Sigmoid colon (tissue), 7 donors: ENCODE data around the gene OR51B6. TPM values are rescaled to one million over a fixed set of nuclear protein-coding genes. Genes with fewer than 3 reads are reported as not detected.
"Not testable (repeated sequence)": the region's sequence is repeated elsewhere in the genome, so short reads cannot be mapped to it uniquely, and the experiment has no call there.

Experiments
- DNase-seq: peaks from one replicate; pipeline ENCODE4 v3.0.0-alpha.2; 2019
- H3K27ac ChIP-seq, 4 donors: fragments of 200-600 bp; sonication (generic); one replicate each; pipeline ENCODE4 v1.5.1; 2016 to 2019; ENCODE audit warnings: mild to moderate bottlenecking in 1 of 4
- H3K27me3 ChIP-seq, 3 donors: fragments of 200-600 bp; sonication (generic); one replicate each; pipeline ENCODE4 v1.5.1; 2019; ENCODE audit warnings: mild to moderate bottlenecking in 1 of 3
- H3K36me3 ChIP-seq, 4 donors: fragments of 200-600 bp; sonication (generic); one replicate each; pipeline ENCODE4 v1.5.1; 2016 to 2019
- H3K4me1 ChIP-seq, 4 donors: fragments of 200-600 bp; sonication (generic); one replicate each; pipeline ENCODE4 v1.5.1; 2017 to 2019
- H3K4me3 ChIP-seq, 4 donors: fragments of 200-600 bp; sonication (generic); one replicate each; pipeline ENCODE4 v1.5.1; 2017 to 2019; ENCODE audit warnings: mild to moderate bottlenecking in 2 of 4, moderate library complexity in 1 of 4
- H3K9me3 ChIP-seq, 4 donors: fragments of 200-600 bp in 3 of 4; sonication (generic) in 3 of 4; one replicate each; pipeline versions ENCODE4 v1.5.1 to v1.6.1; 2013 to 2019
- CTCF ChIP-seq, 4 experiments: fragments of 450-650 bp in 3 of 4; fragments of 200-600 bp in 1 of 4; IDR thresholded peaks; one replicate each; pipeline ENCODE4 v1.5.1; 2016 to 2019; ENCODE audit warnings: antibody characterized with exemption in 4 of 4, mild to moderate bottlenecking in 3 of 4, moderate library complexity in 2 of 4
- EP300 ChIP-seq, 4 donors: sonication (generic); formaldehyde crosslinking; IDR thresholded peaks; one replicate each; pipeline ENCODE4 v1.6.1; 2017; ENCODE audit warnings: antibody characterized with exemption in 4 of 4
- POLR2A ChIP-seq, 2 donors: fragments of 450-650 bp; IDR thresholded peaks; one replicate each; pipeline ENCODE4 v1.6.1; 2016; ENCODE audit warnings: antibody characterized with exemption in 2 of 2, mild to moderate bottlenecking in 2 of 2, moderate library complexity in 2 of 2
- POLR2AphosphoS5 ChIP-seq, 4 donors: sonication (generic); formaldehyde crosslinking; IDR thresholded peaks; one replicate each; pipeline ENCODE4 v1.6.1; 2017; ENCODE audit warnings: antibody characterized with exemption in 4 of 4
- WGBS, 2 donors: extraction: QIAGEN DNeasy Blood & Tissue Kit; methylation state at CpG; one replicate each; pipeline ENCODE4 v1.1.7; 2013; 5-methylcytosine and 5-hydroxymethylcytosine counted together
- intact Hi-C: fragments of 100-400 bp; cut with DNase I; formaldehyde crosslinking; loops from one replicate; pipeline ENCODE4 v1.15.1; 2023
- polyA plus RNA-seq, 3 donors: library from polyadenylated mRNA; stranded (reverse); fragments of 200-250 nt; gene quantifications; one replicate each; pipeline ENCODE4 v1.2.3, GENCODE V29; 2013
- total RNA-seq, 4 donors: library from RNA; depleted of rRNA; stranded (reverse); fragments of >200 nt; gene quantifications; one replicate each; pipeline ENCODE4 v1.1.0, GENCODE V29; 2016
- donor health status: healthy with polysubstance abuse.
- donor health status: Bipolar disorder and iron deficiency.
- donor health status: healthy.

The OR51B6 gene
- total and polyA plus RNA-seq, 7 donors, result not detected

- no peak for DNase-seq
- Histone ChIP-seq H3K4me3 (no peak overlapping the region), H3K27ac (no peak overlapping the region), H3K36me3 (no peaks in the 10 kb centered on the region), H3K9me3 (no peaks in the 10 kb centered on the region), H3K27me3 (no peaks in the 10 kb centered on the region), H3K4me1 (peaks cover 0 to 19% (median 0%) of the 10 kb centered on the region in 4 donors)
- WGBS, 2 donors, result 75 to 87% methylated on average over 1 of the region's 1 CpG
- intact Hi-C loops, result no loop called here
- no peak for TF ChIP-seq POLR2AphosphoS5 (IDR thresholded peaks at IDR 0.05)
- no peak for TF ChIP-seq POLR2A (IDR thresholded peaks at IDR 0.05)
- no peak for TF ChIP-seq CTCF (IDR thresholded peaks at IDR 0.05)
- no peak for TF ChIP-seq EP300 (IDR thresholded peaks at IDR 0.05)
These were observed 12.4 kb downstream of the OR51B6 start for GRCh38 chr11:5363679-5364078.

GRCh38 chr11:5364214-5364613 lies 12.9 kb downstream of the OR51B6 start:
- no peaks in the 10 kb centered on the region for H3K9me3 ChIP-seq
- H3K27ac ChIP-seq, result no peak overlapping the region
- intact Hi-C loops, result no loop called here
- 32 to 37% methylated on average over 1 to 2 of the region's 2 CpGs for WGBS, 2 donors
- no peak for DNase-seq
- no peak overlapping the region for H3K4me3 ChIP-seq
- no peaks in the 10 kb centered on the region for H3K27me3 ChIP-seq
- no peaks in the 10 kb centered on the region for H3K36me3 ChIP-seq
- TF ChIP-seq EP300 (IDR thresholded peaks at IDR 0.05) (no peak), POLR2AphosphoS5 (IDR thresholded peaks at IDR 0.05) (no peak), CTCF (IDR thresholded peaks at IDR 0.05) (no peak), POLR2A (IDR thresholded peaks at IDR 0.05) (no peak)
- peaks cover 0 to 19% (median 0%) of the 10 kb centered on the region in 4 donors for H3K4me1 ChIP-seq

- H3K4me1 ChIP-seq, result peaks cover 0 to 19% (median 0%) of the 10 kb centered on the region in 4 donors
- H3K27me3 ChIP-seq, H3K36me3 ChIP-seq, H3K4me3 ChIP-seq, H3K9me3 ChIP-seq, H3K27ac ChIP-seq, DNase-seq, intact Hi-C loops: not testable (repeated sequence)
- 79 to 89% methylated on average over 6 of the region's 6 CpGs for WGBS, 2 donors
These were observed 15.1 kb downstream of the OR51B6 start for GRCh38 chr11:5366365-5366764.

- Histone ChIP-seq H3K27ac (no peak overlapping the region), H3K4me1 (peaks cover 0 to 19% (median 0%) of the 10 kb centered on the region in 4 donors), H3K36me3 (no peaks in the 10 kb centered on the region), H3K27me3 (no peaks in the 10 kb centered on the region), H3K9me3 (no peaks in the 10 kb centered on the region), H3K4me3 (no peak overlapping the region)
- no peak for TF ChIP-seq POLR2AphosphoS5 (IDR thresholded peaks at IDR 0.05)
- no peak for TF ChIP-seq EP300 (IDR thresholded peaks at IDR 0.05)
- TF ChIP-seq CTCF (IDR thresholded peaks at IDR 0.05), result no peak
- no peak for TF ChIP-seq POLR2A (IDR thresholded peaks at IDR 0.05)
- no peak for DNase-seq
- 0 to 71% methylated on average over 1 of the region's 1 CpG for WGBS, 2 donors
- intact Hi-C loops, result no loop called here
These were observed 15.5 kb downstream of the OR51B6 start for GRCh38 chr11:5366856-5367255.

GRCh38 chr11:5367448-5368074 lies 16.3 kb downstream of the OR51B6 start:
- Histone ChIP-seq H3K9me3 (no peaks in the 10 kb centered on the region), H3K4me1 (peaks cover 0 to 19% (median 0%) of the 10 kb centered on the region in 4 donors), H3K4me3 (no peak overlapping the region), H3K27ac (peak overlapping the region in 1 of 4 donors; percentile 12), H3K36me3 (no peaks in the 10 kb centered on the region), H3K27me3 (no peaks in the 10 kb centered on the region)
- 46 to 78% methylated on average over 2 of the region's 2 CpGs for WGBS, 2 donors
- DNase-seq, result no peak
- intact Hi-C loops, result no loop called here
- TF ChIP-seq CTCF (IDR thresholded peaks at IDR 0.05) (no peak), POLR2A (IDR thresholded peaks at IDR 0.05) (no peak)
